Measurements from ENCODE around the gene MN1. TPM values are rescaled to one million over a fixed set of nuclear protein-coding genes. Genes with fewer than 3 reads are reported as not detected.

The MN1 gene
- total and polyA plus RNA-seq, 2 of the 8 experiments (the other 6 are each of a cell fraction or from before 2014, with no cell fraction given), result 3.1 to 4.9 TPM

DNA sequence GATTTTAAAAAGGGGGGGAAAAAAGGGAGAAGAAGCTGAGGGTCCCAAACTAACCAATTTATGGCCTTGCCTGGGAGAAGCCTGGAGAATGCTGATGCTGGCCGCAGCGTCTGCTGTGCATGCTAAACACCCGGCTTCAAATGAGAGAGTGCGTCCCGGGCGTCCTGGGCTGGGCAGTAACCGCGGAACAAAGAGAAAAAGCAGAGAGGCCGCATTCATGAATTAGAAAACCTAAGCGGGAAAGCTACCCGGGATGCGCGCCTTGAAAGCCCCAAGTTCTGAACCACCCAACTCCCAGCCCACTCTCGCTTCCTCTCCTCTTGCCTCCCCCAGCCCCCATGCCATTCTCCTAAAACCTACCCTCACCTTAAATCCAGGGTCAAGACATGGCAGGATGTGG lies 6.5 kb downstream of the MN1 start:
- Histone ChIP-seq H3K27ac (ENCODE audit: low read depth, low read length) (no peak overlapping the region), H3K4me3 (ENCODE audit: extremely low read depth in 1 of 4, insufficient read depth in 2 of 4, low read depth in 3 of 4, low read length in 4 of 4) (peak overlapping the region; percentile 7 to 69 (median 30); a peak in 6 of 8 replicates), H3K4me2 (ENCODE audit: insufficient read depth in 1 of 2, low read depth in 2 of 2, low read length in 2 of 2) (peak overlapping the region; percentile 71 to 83)

More for the DNA sequence above, 6.5 kb downstream of the MN1 start:
- Histone ChIP-seq H3K9ac (replicated peaks in 1 of 4; ENCODE audit: extremely low read depth in 1 of 4, low read depth in 3 of 4, low read length in 3 of 4) (no peak overlapping the region), H2AK5ac (ENCODE audit: low read depth, low read length) (no peak overlapping the region), H3K4ac (replicated peaks; ENCODE audit: insufficient read length, low read depth, low read length) (no peak overlapping the region), H4K8ac (ENCODE audit: extremely low read depth, insufficient read depth, low read length) (no peak overlapping the region), H3K9me3 (ENCODE audit: insufficient read depth in 2 of 2, low read depth in 1 of 2, low read length in 1 of 2) (no peaks in the 10 kb centered on the region), H4K91ac (replicated peaks; ENCODE audit: insufficient read length, low read length) (no peak overlapping the region), H2BK15ac (ENCODE audit: low read length) (no peak overlapping the region), H3K27me3 (replicated peaks in 1 of 4; ENCODE audit: control insufficient read depth in 3 of 4, extremely low read depth in 1 of 4, insufficient read depth in 3 of 4, low read length in 3 of 4) (peaks cover 47 to 92% (median 70%) of the 10 kb centered on the region in 4 experiments), H2BK120ac (replicated peaks; ENCODE audit: low read depth, low read length) (no peak overlapping the region), H2BK12ac (ENCODE audit: low read depth, low read length) (no peak overlapping the region), H3K56ac (replicated peaks; ENCODE audit: insufficient read length, low read depth, low read length) (no peak overlapping the region), H4K20me1 (replicated peaks in 1 of 2; ENCODE audit: control insufficient read depth in 1 of 2, insufficient read depth in 2 of 2, low read length in 2 of 2) (peaks cover 9 to 11% of the 10 kb centered on the region in 2 experiments), H2BK5ac (ENCODE audit: low read depth, low read length) (no peak overlapping the region), H3K4me1 (replicated peaks in 1 of 4; ENCODE audit: control insufficient read depth in 3 of 4, insufficient read depth in 4 of 4, low read length in 3 of 4) (peaks cover 22 to 64% (median 47%) of the 10 kb centered on the region in 4 experiments), H4K5ac (ENCODE audit: insufficient read length, low read depth, low read length) (peak overlapping the region; percentile 6), H3K14ac (ENCODE audit: insufficient read length) (no peak overlapping the region), H2BK20ac (ENCODE audit: low read length) (no peak overlapping the region), H3K18ac (ENCODE audit: extremely low read depth, low read length) (peak overlapping the region; percentile 6; the same call in 1 of the 2 replicates), H3K23ac (ENCODE audit: insufficient read length) (no peak overlapping the region), H3K36me3 (ENCODE audit: control insufficient read depth in 2 of 4, insufficient read depth in 4 of 4, low read length in 3 of 4) (peaks cover 0 to 24% (median 0%) of the 10 kb centered on the region in 4 experiments; a peak in 1 of 8 replicates), H3K79me1 (ENCODE audit: low read depth, low read length) (no peaks in the 10 kb centered on the region), H2AFZ (ENCODE audit: low read length) (no peak overlapping the region), H3K79me2 (ENCODE audit: control insufficient read depth in 1 of 2, insufficient read depth in 2 of 2, low read length in 2 of 2) (no peaks in the 10 kb centered on the region), H3K23me2 (ENCODE audit: low read depth, low read length) (peaks cover 4% of the 10 kb centered on the region; the same call in 1 of the 2 replicates)
- ChIA-PET CTCF (ENCODE audit: partially characterized antibody) (interaction anchor here (0.6 to 1.7 kb wide), 3 partner anchors 17 to 198 kb away, joined by 3 to 5 read pairs (median 4); no protein-coding TSS in a partner anchor), POLR2A (ENCODE audit: partially characterized antibody) (interaction anchor here (0.6 to 1.5 kb wide), 3 partner anchors 32 to 294 kb away, joined by 3 to 5 read pairs (median 3); no protein-coding TSS in a partner anchor)
- peak; percentile 39 for FAIRE-seq
- WGBS, 2 experiments (ENCODE audit: extremely low coverage in 1 of 2, insufficient coverage in 1 of 2, insufficient read length in 1 of 2, insufficient replicate concordance in 2 of 2, low coverage in 1 of 2, low lambda C conversion rate in 2 of 2, missing lambda C conversion rate in 1 of 2), result 2% methylated on average over 14 of the region's 14 CpGs; no CpG with 5 or more reads in 1 of the 2 experiments
- no peak for DNase-seq (ENCODE audit: low read depth in 1 of 2, low spot score in 2 of 2)
